Central memory CD4-positive, alpha-beta T cell (primary cell): ENCODE results near the gene ITGB1BP1.

Source experiments
- DNase-seq: peaks from one replicate; pipeline ENCODE4 v3.0.0; 2022

Gene ITGB1BP1

DNA sequence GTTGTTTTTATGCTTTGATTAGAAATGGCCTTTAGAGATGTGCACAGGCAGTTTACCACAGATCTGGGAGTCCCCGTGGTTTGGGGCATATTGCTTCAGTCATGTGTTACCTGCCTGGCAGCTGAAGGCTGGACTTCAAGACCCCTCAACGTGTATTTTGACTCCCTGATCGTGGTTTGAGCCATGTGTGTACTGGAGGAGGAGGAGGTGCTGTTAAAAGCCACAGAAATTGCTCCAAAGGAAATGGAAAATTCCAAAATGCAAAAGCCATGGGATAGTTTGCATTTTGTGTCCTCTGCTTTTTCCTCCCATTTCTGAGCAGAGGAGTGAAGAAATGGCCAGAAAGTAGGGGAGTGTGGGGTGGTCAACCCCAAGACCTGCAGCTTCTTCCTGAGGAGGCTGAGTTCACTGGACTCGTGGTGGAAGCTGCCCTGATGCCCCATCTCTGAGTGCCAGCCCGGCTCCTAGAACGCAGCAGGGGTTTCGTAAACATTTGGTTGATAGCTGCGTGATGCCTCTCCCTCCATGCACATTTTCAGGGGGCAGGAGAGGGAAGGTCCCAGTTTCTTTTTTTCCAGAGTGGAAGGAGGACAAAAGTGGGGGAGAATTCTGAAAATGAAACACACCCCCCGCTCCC, 45.7 kb downstream of the ITGB1BP1 start:
- DNase-seq, result no peak

DNA sequence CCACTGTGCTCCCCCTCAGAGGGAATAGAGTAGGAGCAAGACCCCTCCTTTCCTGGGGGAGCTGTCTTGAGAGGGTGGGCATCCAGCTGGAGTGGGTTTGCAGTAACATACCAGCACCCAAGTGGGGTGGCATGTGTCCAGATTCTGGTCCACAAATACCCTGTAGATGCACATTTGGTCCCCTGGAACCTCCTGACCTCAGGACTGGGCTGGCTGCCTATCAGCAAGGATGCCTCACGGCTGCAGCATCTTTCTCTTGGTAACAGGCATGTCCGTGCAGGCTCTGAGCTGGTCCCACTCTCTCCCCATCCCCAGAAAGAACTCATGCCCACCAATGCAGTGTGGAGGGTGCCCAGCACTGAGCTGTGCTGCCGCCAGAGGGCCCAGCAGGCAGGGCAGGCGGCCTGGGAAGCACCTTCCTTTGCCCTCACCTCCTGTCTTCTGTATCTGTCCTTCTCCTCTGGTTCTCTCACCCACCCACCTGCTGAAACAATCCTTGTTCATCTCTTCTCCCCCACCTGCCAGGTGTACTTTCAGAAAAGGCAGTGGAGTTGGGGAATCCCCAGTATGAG, 47.4 kb downstream of the ITGB1BP1 start:
- DNase-seq, result no peak

DNA sequence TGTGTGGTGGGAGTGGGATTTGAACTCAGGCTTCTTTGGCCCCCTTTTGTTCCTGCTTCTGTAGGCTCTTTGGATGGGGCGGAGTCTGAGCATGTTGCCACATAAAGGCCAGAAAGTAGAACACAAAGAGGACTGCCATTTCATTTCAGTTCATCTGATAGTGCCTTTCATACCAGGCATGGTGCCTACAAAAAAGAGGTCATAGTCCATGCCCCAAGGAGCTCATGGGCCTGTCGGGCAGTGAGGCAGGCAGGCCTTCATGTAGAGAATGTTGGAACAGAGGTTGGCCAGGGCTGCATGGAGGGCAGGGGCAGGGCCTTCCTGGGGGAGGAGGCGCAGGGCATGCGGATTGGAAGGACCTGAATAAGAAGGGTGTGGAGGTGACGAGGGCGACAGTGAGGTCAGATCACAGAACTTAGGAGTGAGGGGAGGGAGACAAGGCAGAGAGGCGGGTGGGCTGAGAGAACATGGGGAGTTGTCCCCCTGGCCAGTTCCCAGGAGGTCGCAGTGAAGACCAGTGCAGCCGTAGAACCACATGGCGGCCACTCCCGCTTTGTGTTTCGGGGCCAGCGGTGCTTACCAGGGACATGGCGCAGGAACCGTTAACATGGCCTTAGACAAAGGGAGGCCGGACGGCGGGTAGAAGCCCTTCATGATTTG, 49.1 kb downstream of the ITGB1BP1 start:
- no peak for DNase-seq

DNA sequence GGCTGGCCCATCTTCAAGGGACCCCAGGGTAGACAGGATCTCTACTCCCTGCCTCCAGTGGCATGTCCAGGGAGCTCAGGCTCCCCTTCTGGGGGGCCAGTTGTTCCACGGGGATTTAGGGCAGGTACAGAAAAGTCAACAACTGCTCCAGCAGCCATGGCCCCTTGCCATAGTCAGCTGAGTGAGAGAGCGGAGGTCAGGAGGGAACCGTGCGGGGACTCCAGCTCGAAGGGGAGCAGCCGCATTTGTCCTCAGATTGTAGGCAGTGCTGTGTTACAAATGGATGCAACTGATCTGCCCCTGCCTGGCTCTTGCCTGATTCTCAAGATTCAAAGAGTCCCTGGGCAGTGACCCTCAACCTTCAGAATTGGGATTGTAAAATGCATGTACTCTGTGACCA, 49.9 kb downstream of the ITGB1BP1 start:
- no peak for DNase-seq

DNA sequence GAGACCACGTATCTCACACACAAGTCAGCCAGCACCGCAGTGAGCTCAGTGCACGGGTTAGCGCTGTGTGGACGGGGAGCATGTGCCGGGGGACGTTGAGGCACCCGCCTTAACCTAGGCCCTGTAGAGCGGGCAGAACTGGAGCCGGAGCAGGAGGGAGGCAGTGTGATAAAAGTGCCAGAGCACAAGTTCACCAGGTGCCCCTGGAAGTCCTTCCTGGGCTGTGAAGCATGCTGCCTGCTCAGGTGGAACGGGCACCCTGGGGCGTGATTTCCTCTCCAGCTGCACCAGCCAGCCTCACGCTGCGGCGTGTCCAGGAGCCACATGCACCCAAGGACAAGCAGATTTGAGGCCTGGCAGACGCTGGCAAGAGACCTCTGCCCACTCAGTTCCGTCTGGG, 50.3 kb downstream of the ITGB1BP1 start:
- no peak for DNase-seq

DNA sequence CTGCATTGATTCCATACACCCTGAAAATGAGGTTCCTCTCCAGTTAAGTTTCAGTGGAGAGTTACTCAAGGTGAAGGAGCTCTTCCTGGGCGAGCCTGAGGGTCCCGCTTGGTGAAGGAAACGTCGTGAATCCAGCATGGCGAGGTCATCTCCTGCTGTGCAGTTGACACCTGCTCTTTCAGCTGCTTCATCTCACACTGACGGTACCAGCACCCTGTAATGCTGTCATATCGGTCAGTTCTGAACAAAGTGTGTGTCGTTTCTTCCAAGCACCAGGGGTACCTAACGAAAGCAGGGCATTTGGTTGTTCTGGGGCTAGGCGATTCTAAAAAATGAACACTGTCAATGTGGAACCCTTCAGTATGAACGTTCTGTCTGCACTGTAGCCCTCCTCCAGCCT, 52.6 kb downstream of the ITGB1BP1 start:
- no peak for DNase-seq

DNA sequence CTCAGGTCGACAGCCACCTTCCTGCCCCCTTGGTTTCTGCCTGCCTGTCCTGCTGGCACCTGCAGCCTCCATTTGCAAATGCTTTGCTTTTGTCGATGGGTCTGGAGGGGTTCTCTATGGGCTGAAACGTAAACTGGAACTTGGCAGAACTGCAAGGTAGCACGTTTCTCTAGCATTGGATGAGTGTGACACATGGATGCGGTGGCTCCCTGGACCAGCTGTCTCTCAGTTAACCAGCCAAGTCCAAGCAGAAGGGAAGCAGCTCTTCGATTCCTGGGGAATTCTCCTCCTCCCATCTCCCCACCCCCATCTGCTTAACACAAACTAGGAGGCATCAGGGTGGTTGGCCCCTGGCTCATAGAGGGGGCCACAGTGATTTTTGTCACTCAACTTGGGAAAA, 57.3 kb downstream of the ITGB1BP1 start:
- DNase-seq, result no peak

DNA sequence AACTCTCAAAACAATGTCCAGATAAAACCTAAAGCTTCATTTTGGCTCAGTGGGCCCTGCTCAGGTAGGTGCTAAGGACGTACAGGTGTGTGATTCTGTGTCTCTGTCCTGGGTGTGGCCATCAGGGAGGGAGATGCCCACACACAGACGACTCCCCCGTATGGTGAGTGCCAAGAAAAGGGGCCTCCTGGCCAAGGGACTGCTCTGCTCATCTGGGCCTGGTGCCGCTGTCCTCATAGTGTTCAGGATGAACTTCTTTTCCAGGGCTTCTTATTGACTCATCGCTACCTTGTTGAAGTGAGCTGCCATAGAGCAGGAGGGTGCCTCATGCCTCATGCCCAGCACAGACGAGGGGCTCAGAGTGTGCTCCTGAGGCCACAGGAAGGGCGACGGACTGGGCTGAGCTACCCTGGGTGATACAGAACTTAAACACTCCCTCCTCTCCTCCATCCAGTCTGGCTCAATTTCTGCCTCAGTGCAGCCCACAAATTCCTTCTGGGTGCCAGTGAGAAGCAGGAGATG, 57.8 kb downstream of the ITGB1BP1 start:
- no peak for DNase-seq

DNA sequence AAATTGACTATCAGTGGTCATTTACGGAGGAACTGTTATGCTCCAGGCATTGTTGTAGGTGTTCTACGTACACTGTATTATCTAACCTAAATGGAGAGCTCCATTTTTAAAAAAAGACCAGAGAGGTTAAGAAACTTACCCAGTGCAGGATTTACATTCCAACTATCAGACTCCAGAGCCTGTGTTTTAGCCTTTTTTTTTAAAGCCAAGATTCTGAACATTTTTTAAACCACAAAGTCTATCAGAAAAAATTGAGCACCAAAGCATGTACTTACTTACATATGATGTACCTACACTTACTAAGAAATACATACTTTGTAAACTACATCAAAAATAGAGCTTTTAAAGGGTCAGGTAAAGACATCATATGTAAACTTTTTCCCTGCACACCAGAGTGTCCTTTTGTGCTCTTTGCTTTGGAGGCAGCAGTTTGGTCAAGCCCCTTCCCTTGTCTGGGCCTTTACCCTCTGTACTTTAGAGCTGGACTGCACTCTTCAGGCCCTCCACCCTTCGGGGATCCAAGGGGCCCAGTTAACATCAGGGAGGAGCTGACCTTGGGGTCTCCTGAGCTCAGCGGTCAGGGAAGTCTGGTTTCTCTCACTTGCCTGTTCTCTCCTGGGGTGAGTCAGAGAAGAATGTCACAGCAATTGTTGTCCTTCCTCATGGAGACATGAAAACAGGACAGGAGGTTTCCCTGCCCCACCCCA, 58.4 kb downstream of the ITGB1BP1 start:
- no peak for DNase-seq

DNA sequence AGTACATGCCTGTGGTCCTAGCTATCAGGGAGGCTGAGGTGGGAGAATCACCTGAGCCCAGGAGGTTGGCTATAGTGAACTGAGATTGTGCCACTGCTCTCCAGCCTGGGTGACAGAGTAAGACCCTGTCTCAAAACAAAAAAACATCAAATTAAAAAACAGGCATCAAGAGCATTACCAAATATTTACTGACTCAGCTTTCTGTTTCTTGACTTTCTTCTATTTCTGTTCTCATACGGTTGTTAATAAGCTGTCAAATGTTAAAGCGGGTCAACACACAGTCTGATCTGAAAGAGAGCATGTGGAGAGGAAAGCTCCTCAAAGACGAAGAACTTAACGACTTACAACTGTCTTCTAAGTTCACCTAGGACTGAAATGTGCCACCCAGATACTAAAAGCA, 59.0 kb downstream of the ITGB1BP1 start:
- DNase-seq, result no peak

DNA sequence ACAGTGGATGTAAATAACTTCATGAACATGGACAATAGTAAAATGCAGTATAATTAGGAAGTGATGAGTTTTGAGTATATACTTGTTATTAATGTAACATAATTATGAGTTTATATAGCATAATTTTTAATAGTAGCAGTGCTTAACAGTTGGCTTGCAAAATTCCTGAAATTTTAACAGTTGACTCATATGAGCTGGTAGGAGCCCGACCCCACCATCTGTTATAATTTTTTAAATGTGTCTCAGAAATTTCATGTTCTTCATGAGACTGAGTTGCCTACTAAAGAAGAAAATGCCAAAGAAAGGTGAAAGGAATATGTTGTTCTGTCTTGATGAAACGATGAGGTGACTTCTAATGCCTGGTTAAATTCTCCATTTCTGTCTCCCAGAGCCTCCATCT, 62.6 kb downstream of the ITGB1BP1 start:
- DNase-seq, result no peak

DNA sequence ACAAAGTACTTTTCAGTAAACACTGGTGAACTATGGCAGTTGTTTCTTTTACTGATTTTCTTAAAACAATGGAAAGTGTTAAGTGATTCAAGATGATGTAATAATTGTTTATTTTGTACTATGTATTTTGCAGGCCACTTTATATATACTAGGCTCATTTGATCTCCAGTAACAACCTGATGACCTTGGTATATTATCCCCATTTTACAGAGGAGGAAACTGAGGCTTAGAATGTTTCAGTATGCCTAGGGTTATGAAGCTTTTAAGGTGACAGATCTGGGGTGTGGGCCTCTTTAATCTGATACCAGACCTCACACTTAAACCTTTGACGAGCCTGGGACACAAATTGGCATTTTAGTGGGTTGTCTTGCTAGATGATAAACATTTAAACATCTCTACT, 63.2 kb downstream of the ITGB1BP1 start:
- DNase-seq, result no peak

DNA sequence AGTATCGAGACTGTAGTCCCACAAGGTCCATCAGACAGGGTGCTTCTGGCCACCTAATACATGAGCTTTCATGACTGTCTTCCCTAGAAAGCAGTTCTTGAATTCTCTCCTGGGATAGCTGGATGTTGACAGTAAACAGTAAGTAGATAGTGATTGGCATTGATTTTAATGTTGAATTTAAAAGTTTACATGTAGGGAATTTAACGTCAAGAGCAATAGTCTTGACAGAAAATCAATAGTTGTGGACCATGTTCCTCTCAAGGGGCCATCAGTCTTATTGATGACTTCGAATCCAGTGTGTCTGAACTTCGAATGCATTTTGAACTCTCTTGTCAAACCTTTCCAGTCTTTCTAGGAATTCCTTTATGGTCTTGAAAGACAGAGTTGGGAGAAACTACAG, 63.9 kb downstream of the ITGB1BP1 start:
- no peak for DNase-seq

DNA sequence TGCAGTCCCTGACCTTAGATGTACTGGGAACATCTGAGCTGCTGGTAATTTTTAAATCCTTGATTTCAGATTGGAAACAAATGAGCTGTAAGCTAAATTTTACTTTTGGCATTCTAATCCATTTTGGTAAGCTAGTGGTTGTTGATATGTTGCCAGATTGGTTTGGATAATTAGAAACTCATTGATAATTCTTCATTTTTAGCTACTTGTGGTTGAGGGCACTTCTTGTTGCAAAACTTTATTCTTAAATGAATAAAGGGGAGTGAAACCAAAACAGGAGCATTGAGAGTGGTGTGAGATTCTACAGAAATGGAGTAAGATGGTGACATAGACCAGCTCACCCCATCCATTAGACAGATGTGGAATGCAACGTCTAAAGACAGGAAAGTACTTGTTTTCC, 64.5 kb downstream of the ITGB1BP1 start:
- DNase-seq, result no peak

DNA sequence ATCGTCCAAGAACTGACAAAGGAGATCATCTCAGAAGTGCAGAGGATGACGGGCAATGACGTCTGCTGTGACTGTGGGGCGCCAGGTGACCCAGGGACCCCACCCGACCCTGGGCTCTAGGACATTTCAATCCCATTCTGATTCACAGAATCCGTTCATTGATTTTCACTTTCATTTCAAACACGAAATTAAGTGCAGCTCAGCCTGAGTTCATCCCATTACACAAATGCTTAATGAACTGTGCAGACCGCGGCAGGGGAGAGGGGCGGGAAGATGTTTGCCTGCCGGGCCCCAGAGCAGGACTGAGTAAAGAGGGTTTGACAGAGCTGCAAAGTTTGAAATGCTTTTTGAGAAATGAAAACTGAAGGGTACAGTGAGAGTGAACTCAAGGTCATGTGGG, 67.1 kb downstream of the ITGB1BP1 start:
- DNase-seq, result no peak

DNA sequence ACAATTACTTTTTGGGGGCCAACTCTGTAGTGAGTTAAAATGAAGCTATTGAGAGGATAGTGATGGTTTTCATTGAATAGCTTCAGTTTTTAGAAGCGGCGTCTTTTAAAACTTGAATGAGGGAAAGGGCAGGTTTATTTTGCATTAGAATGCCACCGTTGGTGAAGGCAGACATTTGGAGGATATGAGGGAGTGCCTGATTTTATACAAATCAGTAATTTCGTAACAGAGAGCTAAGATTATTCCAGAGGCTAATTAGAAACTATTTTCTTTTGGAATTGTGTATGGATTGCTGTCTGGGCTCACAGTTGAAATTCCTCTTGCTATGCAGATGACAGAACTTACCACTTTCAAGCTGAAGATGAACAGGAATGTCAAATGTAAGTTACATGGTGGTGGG, 67.6 kb downstream of the ITGB1BP1 start:
- no peak for DNase-seq

DNA sequence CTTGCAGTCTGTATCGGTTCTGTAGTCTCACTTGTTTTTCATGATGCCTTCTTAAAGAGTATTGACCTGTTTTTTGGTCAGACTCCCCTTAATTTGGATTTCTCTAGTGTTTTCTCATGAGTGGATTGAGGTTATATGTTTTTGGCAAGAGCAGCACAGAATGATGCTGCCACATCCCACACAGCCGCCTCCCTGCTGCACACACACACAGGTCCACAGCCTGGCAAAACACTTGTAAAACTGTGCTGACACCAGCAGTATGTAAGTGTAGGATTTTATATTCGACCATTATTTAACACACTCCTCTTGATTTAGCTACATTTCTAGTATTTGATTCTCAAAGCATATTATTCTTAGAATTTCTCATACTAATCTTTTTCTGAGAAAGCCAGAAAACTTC, 68.1 kb downstream of the ITGB1BP1 start:
- DNase-seq, result no peak

DNA sequence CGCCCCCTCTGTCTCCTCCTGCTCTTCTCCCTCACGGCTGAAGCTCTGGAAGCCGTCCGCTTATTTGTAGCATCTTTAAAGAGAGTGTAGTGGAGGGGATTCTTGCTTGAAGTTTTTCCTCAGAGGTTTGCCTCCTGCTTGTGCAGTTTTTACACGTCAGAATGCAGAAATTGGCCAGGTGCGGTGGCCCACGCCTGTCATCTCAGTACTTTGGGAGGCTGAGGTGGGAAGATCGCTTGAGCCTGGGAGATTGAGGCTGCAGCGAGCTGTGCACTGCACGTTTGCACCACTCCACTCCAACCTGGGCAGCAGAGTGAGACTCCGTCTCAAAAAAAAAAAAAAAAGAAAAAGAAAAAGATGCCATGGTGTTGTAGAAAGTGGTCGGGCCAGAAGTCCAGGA, 69.0 kb downstream of the ITGB1BP1 start:
- no peak for DNase-seq
